ENCODE data around the gene COPZ1.

COPZ1 gene

GRCh38 chr12:54359762-54360351, 34.9 kb downstream of the COPZ1 start:
- no peak for DNase-seq

- DNase-seq, result peak; percentile 67
Observed at GRCh38 chr12:54360717-54361456, 36.0 kb downstream of the COPZ1 start.

- no peak for DNase-seq
Observed at GRCh38 chr12:54363047-54363446, 38.1 kb downstream of the COPZ1 start.

- no peak for DNase-seq
Observed at GRCh38 chr12:54363618-54364017, 38.7 kb downstream of the COPZ1 start.

- no peak for DNase-seq
Observed at GRCh38 chr12:54364413-54364812, 39.5 kb downstream of the COPZ1 start, which contains the start of gene GPR84. Gene GPR84, minus strand, starts transcription at chr12:54364486. Its CDS starts 635 bp downstream, at chr12:54363851.

- no peak for DNase-seq
Observed at GRCh38 chr12:54368025-54368708, 43.2 kb downstream of the COPZ1 start.

GRCh38 chr12:54368709-54369596, 44.0 kb downstream of the COPZ1 start:
- DNase-seq, result peak; percentile 80

GRCh38 chr12:54369597-54370131, 44.7 kb downstream of the COPZ1 start:
- no peak for DNase-seq

- DNase-seq, result peak; percentile 74
Observed at GRCh38 chr12:54370171-54370730, 45.3 kb downstream of the COPZ1 start.

- no peak for DNase-seq
Observed at GRCh38 chr12:54371328-54372112, 46.6 kb downstream of the COPZ1 start.

GRCh38 chr12:54372113-54372806, 47.3 kb downstream of the COPZ1 start:
- no peak for DNase-seq

- DNase-seq, result no peak
Observed at GRCh38 chr12:54373649-54374561, 49.0 kb downstream of the COPZ1 start.

GRCh38 chr12:54374562-54375258, 49.8 kb downstream of the COPZ1 start:
- no peak for DNase-seq

- no peak for DNase-seq
Observed at GRCh38 chr12:54375259-54375579, 50.3 kb downstream of the COPZ1 start.

- DNase-seq, result no peak
Observed at GRCh38 chr12:54376596-54376995, 51.7 kb downstream of the COPZ1 start.

- no peak for DNase-seq
Observed at GRCh38 chr12:54377007-54377406, 52.1 kb downstream of the COPZ1 start.

- DNase-seq, result no peak
Observed at GRCh38 chr12:54377797-54378515, 53.0 kb downstream of the COPZ1 start.

- DNase-seq, result no peak
Observed at GRCh38 chr12:54378796-54379397, 54.0 kb downstream of the COPZ1 start.

Measured in kidney glomerular epithelial cell (primary cell).